ENCODE data around the gene TOPAZ1.

- TF ChIP-seq, protein P1, sequence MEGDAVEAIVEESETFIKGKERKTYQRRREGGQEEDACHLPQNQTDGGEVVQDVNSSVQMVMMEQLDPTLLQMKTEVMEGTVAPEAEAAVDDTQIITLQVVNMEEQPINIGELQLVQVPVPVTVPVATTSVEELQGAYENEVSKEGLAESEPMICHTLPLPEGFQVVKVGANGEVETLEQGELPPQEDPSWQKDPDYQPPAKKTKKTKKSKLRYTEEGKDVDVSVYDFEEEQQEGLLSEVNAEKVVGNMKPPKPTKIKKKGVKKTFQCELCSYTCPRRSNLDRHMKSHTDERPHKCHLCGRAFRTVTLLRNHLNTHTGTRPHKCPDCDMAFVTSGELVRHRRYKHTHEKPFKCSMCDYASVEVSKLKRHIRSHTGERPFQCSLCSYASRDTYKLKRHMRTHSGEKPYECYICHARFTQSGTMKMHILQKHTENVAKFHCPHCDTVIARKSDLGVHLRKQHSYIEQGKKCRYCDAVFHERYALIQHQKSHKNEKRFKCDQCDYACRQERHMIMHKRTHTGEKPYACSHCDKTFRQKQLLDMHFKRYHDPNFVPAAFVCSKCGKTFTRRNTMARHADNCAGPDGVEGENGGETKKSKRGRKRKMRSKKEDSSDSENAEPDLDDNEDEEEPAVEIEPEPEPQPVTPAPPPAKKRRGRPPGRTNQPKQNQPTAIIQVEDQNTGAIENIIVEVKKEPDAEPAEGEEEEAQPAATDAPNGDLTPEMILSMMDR (conservative IDR thresholded peaks at IDR 0.05 in 1 of 2, IDR thresholded peaks at IDR 0.05 in 1 of 2; ENCODE audit: extremely low read depth in 1 of 2, insufficient read depth in 1 of 2, low read depth in 1 of 2, low read length in 2 of 2), result no peak
- TF ChIP-seq EZH2 (IDR thresholded peaks at IDR 0.05; ENCODE audit: borderline replicate concordance, low read length), result no peak
Measured at GRCh38 chr3:44348993-44349392, 107.3 kb downstream of the TOPAZ1 start.
